ENCODE measurements around the gene ATOH8.
"Not testable (repeated sequence)": the region's sequence is repeated elsewhere in the genome, so short reads cannot be mapped to it uniquely, and the experiment has no call there.

Gene ATOH8, protein sequence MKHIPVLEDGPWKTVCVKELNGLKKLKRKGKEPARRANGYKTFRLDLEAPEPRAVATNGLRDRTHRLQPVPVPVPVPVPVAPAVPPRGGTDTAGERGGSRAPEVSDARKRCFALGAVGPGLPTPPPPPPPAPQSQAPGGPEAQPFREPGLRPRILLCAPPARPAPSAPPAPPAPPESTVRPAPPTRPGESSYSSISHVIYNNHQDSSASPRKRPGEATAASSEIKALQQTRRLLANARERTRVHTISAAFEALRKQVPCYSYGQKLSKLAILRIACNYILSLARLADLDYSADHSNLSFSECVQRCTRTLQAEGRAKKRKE

DNA sequence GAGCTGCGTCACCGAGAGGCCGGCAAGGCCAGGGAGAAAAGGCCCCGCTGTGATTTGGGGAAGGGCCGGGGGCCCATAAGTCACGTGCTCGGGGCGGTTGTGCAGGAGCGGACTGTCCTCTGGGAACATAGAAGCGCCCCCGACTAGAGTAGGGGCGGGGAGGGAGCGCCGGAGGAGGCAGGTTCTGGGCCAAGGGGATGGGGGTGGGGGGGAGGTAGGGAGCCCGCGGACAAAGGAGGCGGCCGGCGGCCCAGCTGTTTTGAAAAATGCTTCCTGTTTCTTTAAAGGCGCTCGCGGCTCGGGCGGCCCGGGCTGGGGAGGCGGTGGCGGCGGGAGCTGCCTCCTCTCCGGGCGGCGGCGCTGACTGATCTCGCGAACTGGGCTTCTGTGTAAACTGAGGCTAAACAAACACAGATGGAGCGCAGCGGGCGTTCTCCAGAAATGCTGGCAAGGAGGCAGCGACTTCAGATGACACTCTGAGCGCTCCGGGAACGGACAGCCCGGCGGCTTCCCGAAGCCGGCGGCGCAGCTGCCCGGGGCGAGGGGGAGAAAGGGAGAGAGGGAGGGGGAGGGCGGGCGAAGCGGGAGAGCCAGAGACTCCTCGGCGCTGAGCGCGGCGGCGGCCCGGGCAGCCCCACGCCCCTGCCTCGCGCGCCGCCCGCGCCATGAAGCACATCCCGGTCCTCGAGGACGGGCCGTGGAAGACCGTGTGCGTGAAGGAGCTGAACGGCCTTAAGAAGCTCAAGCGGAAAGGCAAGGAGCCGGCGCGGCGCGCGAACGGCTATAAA is at the start of gene ATOH8:
ATOH8 (plus strand) TSS at position 467 of the 788 bp plus-strand sequence; CDS start at position 666, 199 bp downstream.
- no peak for DNase-seq (ENCODE audit: low spot score)

DNA sequence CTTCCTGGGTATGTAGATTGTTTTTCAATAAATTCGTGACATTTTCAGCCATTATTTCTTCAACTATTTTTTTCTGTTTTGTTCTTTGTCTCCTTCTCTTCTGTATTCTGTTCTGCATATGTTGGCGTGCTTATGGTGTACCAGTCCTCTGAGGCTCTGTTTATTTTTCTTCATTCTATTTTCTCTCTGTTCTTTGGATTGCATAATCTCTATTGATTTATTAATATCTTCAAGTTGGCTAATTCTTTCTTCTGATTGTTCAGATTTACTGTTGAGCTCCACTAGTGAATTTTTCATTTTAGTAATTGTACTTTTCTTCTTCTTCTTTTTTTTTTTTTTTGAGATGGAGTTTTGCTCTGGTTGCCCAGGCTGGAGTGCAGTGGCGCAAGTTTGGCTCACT is 49.8 kb upstream of the ATOH8 start:
- DNase-seq (ENCODE audit: low spot score), result no peak

DNA sequence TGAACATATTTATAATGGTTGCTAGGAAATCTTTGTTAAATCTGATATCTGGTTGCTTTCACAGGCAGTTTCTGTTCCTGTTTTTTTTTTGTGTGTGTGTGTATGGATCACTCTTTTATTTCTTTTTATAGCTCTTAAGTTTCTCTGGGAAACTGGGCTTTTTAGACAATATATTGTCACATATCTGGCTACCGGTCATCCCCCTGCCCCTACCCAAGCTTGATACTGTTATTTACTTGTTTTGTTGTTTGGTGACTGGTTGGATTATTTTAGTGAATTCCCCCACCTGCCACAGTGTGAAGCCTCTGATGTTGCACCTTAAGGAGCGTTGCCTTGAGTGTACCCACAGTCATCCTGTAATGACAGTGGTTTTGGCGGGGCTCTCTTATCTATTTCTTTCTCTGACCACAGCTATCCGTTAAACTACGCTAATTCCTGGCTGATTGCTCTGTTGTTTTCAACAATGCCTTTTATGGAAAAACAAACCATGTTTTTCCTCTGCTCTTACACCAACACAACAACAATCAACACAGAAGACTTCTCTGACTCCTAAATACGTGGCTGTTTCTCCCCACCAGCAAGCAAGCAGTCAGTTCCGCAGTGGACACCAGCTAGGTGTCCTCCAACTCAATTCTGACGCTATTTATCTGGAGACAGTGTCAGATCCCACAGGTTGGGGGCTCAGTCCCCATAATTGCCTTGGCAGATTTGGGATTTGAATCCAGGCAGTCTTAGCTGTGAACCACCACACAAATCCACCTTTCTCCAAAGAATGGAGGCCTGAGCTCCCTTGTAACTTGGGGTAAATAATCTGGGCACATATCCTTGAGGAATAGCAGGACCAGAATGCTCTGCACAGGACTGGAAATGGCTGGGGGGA is 48.8 kb upstream of the ATOH8 start:
- no peak for DNase-seq (ENCODE audit: low spot score)

DNA sequence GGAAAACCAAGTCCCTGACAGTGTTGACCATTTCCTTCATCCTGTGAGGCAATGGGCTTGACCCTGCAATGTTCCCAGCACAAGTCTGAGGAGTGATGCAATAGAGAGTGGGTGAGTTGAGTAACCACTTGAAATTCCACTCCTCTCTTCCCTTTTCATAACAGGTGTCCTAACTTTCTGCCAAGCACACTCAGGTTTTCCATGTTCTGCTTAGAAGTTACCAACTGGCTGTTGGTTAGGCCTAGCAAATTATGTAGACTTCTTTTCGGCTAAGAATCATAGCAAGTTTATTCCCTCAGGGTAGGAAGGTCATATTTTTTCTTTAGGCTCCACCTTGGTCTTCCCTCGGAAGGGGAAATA is 48.1 kb upstream of the ATOH8 start:
- DNase-seq (ENCODE audit: low spot score), result peak; percentile 42

DNA sequence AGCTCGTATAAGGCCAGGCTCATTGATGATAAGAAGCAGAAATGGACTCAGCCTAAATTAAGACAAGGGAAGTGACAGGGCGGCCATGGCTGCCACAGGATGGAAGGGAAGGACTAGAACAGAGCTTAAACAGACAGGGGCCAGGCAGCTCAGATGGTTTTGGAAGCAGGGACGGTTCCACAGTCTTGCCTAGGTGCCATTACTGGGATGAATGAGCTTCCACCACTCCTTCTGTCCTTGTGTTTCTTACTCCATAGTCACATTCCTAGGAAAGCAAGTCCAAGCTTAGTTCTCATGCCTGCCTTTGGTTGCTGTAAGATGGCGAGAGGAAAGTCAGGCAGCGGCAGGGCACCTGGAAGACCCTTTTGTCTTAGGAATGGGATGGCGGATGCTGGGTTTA is 47.7 kb upstream of the ATOH8 start:
- no peak for DNase-seq (ENCODE audit: low spot score)

DNA sequence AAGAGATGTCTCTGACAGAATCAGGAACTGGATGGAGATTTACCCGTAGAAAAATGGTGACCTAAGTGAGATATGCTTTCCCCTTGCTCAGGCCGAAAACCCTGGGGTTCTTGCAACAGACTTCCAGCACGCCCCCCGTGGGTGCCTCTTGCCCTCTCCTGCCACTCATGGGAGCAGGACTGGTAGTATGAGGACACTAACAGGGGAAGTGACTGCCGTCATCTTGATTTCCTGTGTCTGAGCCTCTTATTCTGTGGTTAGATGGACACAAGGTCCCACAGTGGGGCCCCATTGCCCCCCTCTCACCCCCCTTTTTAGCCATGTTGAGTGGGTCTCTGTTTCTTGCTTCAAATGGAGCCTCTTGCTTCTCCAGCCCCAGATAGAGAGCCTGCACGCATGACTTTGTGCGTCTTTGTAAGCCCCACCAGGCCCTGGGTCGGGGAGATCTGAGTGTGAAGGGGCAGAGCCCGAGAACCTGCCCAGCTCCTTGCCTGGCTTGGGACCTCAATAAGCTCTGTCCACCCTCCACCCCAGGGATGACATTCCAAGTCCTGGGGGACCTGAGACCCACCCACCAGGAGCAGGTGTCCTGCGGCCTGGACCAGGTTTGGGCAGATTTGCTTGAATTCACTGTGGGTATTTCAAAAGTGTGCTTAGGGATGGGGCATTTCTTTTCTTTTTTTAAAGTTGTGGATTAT is 47.0 kb upstream of the ATOH8 start:
- no peak for DNase-seq (ENCODE audit: low spot score)

DNA sequence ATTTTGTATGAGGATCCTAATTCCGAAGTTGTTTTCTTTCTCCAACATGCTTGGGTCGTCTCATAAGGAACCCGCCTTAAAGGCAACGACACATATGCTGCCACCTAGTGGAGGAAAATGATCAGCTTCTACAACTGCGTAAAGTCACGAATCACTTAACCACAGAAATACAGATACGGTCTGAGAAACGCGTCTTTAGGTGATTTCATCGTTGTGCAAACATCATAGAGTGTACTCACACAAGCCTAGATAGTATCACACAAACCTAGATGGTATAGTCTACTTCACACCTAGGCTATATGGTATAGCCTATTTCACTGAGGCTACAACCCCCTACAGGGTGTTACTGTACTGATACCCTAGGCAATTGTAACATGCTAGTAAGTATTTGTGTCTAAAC is 46.5 kb upstream of the ATOH8 start:
- DNase-seq (ENCODE audit: low spot score), result peak; percentile 84

DNA sequence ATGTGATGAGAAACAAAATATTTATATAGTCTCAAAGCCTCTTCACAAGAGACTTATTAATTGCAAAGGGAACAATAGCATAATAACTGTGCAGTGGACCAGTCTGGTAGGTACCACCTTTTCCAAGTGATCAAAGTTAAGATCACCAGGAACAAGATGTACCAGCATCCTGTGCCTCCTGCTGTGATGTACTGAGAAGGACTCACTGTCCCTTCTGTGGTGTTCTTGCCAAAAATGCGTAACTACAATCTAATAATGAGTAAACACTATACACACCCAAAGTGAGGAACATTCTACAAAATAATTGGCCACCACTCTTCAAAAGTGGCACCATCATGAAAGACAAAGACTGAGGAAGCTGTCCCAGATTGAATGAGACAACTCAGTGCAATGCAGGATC is 45.1 kb upstream of the ATOH8 start:
- no peak for DNase-seq (ENCODE audit: low spot score)

DNA sequence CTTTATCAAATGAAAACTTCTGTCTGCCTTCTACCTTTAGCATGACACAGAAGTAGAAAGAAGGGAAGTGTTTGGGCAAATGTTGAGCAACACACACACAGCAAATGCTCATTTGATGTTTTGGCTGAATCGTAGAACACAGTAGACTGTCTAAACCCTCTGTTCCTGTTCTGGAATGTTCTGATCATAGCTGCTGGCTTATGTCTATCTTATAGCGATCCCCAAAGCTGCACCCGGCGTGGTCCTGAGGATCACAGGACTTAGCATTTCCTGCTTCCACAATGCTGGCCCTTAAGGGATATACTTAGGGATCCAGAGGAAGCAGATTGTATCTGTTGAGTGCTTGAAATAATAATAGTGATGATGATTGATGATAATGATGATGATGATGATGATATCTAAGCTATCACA is 44.4 kb upstream of the ATOH8 start:
- no peak for DNase-seq (ENCODE audit: low spot score)

DNA sequence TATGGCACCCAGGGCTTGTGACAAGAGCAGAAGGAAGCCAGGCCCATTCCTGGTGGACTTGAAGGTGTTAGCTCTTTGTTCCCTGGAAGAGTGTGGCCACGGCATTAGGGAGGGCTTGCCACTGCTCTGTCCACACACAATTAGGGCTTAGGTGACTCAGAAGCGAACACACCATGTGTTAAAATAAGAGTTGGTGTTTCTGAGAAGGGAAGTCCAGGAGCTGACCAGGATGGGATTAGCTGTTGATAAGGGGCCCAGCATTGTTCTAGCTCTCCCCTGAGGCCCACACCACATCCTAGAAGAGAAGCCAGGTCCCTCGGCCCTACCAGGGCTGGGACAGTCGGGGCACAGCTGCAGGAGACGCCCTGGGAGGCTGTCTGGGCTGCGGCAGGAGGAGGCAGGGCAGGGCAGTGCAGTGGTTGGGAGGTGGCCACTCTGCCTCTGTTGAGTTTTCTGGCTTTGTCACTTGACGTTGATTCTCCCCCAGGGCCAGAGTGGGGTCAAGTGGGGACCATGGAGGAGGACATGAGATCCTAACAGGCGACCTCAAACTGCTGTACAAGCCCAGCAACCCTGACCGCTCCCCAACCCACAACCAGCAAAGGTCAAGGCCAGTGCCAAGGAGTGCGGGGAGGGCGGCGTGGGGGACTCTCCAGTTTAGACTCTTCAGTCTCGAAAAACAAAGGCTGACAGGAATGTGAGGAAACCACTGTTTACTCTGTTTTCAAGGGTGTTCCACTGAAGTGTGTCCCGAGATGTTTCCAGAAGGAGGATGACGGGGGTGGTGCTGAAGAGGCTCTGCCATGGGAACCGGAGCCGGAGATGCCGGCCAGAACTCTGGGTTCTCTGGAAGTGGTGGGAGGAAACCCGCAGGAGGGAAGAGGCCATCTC is 42.9 kb upstream of the ATOH8 start:
- no peak for DNase-seq (ENCODE audit: low spot score)

DNA sequence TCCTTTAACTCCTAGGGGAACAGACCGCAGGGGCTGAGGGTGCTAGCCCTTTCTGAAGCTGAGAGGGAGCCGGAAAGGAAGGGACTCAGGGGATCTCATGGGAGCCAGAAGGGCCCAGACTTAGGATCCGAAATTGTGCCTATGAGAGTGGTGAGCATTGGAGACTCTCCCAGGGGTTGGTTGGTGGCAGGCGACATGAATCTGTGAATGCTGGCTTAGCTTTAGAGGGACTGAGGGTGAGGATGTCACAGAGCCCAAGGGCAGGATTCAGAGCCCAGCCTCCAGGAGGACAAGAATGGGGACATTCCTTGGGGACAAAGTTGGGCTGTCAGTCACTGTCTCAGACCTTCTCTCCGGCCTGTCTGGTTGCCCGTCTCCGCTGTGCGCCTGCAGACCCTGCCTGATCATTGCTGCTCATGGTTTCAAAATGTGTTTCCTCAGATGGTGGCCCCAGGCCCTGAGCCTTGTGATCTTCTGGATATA is 42.2 kb upstream of the ATOH8 start:
- DNase-seq (ENCODE audit: low spot score), result no peak

DNA sequence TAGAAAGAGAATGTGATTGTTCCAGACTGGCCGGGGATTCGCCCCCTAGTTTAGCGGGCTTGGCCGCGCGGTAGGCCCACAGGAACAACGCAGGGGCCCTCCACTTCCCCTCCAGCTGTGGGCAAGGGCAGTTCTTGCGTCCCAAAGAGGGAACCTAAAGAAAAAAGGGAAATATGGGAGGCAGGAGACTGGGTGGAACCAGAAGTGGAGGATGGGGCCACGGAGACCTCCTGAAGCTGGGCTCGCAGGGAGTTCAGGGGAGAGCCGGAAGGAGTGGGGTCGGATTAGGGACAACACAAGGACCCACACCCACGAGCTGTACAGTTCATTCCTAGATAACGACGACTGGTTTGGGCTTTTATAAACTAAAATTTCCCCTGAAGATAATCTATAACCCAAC is 41.5 kb upstream of the ATOH8 start:
- no peak for DNase-seq (ENCODE audit: low spot score)

DNA sequence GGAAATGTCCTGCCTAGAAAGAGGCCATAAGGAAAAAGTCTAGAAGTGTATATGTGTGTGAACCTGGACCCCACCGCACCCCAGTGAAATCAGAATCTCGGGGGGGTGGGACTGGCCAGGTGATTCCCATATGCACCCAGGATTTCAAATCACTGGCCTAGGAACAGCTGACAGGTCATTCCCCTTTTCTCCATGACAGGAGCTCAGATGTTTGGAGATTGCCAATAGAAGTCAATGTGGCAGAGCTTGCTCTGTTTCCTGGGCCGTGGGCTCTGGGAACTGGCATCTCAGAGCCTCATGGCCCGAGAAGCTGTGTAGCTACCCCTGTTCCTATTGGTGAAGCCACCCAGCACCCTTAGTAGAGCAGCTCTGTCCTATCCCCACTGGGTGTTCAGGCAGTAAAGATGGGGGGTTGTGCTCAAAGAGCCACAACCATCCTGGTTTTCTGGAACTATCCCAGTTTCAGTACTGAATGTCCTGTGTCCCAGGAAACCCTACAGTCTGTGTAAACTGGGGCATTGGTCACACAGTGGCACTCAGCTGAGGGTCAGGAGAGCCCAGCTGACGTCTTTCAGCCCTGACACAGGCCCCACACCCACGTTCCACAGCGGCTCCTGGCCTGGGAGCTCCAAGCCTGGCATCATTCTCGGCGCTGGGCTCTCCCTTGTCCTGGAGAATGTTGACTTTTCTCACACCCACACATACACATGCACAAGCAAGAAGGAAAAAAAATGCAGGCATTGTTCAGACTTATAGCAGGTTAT is 40.8 kb upstream of the ATOH8 start:
- no peak for DNase-seq (ENCODE audit: low spot score)

DNA sequence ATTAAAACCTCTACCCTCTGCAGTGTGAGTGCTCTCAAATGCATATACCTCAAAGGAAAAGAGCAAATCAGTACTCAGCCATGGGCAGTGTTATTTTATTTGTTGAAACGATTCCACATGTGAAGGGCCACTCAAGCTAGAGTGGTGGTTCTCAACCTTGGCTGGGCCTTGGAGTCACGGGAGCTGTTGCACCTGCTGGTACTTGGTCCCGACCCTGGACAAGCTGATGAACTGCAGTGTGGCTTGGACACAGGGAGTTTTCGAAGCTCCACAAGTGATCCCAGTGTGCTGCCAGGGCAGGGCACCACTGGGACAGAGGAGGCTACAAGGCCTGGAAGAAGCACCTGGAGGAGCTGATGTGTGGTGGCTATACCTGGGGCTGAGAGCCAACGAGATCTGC is 40.0 kb upstream of the ATOH8 start:
- DNase-seq (ENCODE audit: low spot score), result no peak

DNA sequence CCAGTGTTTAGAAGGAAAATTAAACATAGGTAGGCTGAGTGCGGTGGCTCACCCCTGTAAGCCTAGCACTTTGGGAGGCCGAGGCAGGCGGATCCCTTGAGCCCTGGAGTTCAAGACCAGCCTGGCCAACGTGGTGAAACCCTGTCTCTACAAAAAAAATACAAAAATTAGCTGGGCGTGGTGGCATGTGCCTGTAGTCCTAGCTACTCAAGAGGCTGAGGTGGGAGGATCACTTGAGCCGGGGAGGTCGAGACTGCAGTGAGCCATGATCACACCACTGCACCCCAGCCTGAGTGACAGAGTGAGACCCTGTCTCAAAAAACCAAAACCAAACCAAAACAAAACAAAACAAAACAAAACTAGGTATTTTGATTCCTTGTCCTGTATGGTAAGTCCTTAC is 39.4 kb upstream of the ATOH8 start:
- DNase-seq (ENCODE audit: low spot score), result not testable (repeated sequence)

DNA sequence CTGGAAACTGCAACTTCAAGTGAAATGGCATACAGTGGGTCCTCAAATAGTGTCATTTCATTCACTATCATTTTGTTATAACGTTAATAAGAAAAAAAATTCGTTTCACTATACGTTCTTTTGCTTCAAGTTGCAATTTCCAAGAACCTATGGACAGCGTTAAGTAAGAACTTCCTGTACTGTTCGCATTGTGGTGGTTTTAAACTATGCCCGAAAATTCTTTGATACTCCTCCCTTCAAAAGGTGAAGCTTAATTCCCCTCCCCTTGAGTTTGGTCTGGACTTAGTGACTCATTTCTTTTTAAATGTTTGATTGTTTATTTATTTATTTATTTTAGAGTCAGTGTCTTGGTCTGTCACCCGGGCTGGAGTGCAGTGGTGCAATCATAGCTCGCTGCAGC is 39.0 kb upstream of the ATOH8 start:
- DNase-seq (ENCODE audit: low spot score), result no peak

DNA sequence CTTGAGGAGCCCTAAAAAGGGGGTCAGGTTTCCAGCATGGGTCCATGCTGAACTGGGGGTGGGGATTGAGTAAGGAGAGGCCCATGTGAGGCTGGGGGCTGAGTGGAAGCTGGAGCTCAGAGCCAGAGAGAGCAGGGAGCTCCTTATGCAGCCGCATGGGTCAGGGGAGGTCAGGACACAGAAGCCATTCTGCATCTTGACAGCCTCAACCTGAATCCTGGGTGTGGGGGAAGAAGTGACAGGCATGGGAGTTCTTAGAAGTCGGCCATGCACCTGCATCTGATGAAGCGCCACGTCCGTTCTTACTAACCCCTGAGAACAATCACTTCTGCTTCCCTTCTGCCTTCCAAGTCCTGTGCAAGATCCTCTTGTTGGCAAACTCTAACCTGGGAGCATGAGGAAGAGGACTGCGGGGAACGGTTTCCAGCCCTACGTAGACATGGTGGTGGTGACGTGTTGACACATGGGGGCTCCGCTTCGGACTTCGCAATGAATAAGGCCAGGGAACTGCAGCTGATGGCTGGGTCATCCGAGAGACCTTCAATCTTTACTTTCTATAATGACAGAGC is 37.4 kb upstream of the ATOH8 start:
- no peak for DNase-seq (ENCODE audit: low spot score)

DNA sequence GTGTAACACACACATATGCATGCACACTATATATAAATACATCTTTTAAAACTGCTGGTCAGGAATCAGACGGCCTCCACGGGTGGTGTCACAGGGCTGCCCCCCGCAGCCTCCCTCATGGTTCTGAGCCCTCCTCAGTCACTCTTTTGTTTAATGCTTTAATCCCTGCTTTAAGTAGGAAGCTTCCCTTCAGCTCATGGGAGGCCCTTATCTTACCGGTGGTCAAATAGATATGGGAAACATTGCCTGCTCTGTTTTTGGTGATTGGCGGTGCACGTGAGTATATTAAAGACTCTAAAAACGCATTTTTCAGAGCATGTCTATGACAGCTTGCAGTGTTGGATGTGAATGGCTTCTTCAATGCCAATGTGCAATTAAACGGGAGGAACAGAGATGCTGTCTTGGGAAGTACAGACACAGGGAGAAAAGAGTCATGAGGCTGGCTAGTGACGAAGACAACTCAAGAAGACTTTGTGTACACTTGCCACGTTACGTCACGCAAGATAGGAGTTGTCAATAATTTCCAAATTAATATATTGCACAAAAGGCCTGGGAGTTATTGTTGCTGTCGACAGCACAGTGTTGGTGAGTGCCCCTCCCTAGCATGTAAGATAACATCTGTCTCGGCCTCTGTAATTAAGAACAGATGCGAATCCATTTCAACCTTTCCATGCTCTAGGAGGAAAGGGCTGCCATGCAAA is 36.3 kb upstream of the ATOH8 start:
- DNase-seq (ENCODE audit: low spot score), result no peak

DNA sequence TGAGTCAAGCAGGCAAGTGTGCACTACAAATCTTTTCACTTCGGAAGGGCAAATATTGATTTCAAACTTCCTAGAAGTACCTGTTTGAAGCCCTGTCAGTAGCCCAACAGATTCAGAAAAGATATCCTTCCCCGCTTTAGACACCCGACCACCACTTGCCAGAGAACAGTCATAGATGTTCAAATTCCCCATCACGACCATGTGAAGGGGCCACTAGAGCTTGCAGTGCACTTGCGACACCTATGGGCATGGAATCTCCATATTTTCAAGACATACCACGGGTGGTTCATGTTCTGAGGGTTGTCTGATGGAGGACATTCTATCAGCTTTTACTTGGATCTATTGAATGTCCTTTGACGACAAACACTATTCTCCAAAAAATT is 35.8 kb upstream of the ATOH8 start:
- DNase-seq (ENCODE audit: low spot score), result no peak
